ENCODE data around the gene GRWD1.

The GRWD1 gene

DNA sequence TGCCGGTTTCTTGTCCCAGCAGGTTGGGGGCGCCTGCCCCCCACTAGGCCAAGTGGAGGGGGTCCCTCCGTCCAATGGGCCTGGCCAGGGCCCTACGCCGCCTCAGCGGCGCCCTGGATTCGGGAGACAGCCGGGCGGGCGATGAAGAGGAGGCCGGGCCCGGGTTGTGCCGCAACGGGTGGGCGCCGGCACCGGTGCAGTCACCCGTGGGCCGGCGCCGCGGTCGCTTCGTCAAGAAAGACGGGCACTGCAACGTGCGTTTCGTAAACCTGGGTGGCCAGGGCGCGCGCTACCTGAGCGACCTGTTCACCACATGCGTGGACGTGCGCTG is 15.8 kb downstream of the GRWD1 start:
- no peak for DNase-seq

DNA sequence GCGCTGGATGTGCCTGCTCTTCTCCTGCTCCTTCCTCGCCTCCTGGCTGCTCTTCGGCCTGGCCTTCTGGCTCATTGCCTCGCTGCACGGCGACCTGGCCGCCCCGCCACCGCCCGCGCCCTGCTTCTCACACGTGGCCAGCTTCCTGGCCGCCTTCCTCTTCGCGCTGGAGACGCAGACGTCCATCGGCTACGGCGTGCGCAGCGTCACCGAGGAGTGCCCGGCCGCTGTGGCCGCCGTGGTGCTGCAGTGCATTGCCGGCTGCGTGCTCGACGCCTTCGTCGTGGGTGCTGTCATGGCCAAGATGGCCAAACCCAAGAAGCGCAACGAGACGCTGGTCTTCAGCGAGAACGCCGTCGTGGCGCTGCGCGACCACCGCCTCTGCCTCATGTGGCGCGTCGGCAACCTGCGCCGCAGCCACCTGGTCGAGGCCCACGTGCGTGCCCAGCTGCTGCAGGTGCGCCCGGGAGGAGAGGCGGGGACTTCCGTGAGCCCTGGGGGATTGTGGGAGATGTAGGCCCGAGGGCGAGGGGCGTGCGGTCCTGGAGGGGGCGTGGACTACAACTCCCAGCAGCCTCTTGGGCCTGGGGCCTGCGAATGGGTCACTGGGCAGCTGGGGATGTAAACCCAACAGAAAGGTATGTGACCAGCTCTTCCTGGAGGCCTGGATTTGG is 16.3 kb downstream of the GRWD1 start:
- DNase-seq = no peak

GRCh38 chr19:48465215-48465614 is 19.4 kb downstream of the GRWD1 start:
- DNase-seq = no peak

- peak in 1 of 2 experiments; percentile 42 for DNase-seq
Observed at GRCh38 chr19:48466561-48467325, 21.0 kb downstream of the GRWD1 start.

DNA sequence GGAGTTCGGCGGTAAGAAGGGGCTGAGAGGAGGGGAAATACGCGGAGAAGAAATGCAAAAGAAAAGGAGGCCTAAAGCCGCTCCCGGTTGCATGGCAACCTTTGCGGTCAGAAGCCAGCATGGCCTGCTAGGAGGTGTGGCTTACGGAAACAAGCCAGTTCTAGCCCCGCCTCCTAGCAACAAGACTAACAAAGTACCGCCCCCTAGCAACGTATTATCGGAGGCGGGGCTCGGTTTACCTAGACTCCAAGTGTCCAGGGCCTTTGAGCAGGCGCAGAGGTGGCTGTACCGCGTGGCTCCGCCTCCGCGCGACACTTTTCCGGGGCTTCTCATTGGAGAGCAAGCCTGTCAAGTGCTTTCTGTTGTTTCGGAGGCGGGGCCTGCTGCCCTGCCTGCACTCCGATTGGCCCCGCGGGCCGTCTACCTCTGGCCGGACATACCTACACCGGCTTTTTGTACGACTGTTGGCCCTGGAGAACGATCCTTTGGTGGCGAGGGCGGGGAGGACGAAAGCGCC is 23.0 kb downstream of the GRWD1 start:
- DNase-seq = peak; percentile 100

DNA sequence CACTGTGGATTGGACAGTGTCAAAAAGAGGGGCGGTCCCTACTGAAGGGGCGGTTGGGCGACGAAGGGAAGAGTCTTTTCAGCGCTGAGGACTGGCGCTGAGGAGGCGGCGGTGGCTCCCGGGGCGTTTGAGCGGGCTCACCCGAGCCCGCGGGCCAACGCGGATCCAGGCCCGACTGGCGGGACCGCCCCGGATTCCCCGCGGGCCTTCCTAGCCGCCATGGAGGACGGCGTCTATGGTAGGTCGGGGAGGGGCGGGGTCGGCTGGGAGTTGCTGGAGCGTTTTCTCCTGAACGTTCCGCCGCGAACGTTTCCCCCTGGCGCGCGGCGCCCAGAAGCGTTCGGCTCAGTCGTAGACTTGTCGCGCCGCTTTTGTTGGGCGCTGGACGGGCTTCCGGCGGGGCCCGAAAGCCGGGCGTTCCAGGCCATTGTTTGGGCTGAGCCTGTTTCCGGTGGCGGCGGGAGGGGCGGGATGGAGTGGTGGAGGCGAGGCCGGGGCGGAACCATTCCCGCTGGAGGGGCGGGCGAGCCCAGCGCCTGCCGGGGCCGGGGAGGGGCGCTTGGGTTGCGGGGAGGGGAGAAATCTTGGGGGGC is 23.6 kb downstream of the GRWD1 start, which contains the start of gene CYTH2:
CYTH2 (plus strand) TSS at position 81 of the 593 bp plus-strand sequence; CDS start at position 220, 139 bp downstream.
- DNase-seq = peak; percentile 59 to 64

- DNase-seq = no peak
Observed at GRCh38 chr19:48469934-48470680, 24.3 kb downstream of the GRWD1 start.

GRCh38 chr19:48470856-48471255 is 25.1 kb downstream of the GRWD1 start:
- DNase-seq = no peak

DNA sequence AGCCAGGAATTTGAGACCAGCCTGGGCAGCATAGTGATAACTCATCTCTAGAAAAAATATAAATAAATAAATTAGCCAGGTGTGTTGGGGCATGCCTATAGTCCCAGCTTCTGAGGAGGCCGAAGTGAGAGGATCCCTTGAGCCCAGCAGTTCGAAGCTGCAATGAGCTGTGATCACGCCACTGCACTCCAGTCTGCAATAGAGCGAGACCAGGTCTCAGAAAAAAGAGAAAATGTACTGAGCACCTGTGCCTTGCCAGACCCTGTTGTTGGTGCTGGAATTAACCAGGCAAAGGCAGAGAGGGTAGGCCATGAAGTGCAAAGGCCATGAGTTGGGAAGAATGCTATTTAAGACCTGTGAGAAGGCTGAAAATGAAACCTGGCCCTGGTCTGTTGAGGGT is 26.1 kb downstream of the GRWD1 start:
- DNase-seq = no peak

GRCh38 chr19:48473161-48473966 is 27.6 kb downstream of the GRWD1 start:
- no peak for DNase-seq

- DNase-seq = no peak
Observed at GRCh38 chr19:48474084-48474592, 28.4 kb downstream of the GRWD1 start.

GRCh38 chr19:48475369-48476068 is 29.7 kb downstream of the GRWD1 start:
- no peak for DNase-seq

DNA sequence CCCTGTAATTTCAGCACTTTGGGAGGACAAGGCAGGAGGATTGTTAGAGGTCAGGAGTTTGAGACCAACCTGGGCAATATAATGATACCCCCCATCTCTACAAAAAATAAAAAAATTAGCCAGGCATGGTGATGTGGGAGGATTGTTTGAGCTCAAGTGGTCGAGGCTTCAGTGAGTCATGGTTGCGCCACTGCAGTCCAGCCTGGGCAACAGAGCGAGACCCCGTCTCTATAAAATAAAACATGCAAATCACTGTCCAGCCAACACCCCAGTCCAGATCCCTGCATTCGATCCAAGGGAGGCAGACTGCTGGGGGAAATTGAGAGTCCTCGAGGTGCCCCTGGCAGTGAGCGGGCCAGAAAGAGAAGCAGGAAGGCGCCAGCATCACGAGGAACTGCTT is 30.4 kb downstream of the GRWD1 start:
- DNase-seq = no peak

GRCh38 chr19:48477067-48477685 is 31.4 kb downstream of the GRWD1 start:
- no peak for DNase-seq

DNA sequence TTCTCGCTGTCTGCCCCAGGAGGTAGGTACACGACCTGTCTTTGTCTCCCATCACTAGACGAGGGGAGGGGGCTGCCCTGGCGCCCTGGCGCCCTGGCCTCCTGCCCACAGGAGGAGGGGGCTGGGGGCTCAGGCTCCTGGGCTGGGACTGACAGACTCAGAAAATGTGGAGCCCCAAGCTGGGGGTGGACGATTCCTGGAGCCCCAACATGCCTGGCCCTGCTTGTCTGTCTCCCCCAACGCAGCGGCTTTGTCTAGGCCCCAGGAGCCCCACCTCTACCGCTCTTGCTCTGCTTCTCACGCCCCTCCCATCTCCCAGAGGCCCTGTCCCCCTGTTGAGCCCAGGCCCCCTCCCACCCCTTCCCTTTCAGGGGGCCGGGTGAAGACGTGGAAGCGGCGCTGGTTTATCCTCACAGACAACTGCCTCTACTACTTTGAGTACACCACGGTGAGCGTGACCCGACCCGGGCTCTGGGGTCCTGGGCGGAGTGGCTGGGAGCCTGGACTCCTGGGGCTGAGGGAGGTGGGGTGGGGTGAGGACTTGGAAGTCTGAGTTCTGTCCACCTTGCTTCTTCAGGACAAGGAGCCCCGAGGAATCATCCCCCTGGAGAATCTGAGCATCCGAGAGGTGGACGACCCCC is 32.0 kb downstream of the GRWD1 start:
- no peak for DNase-seq

- no peak for DNase-seq
Observed at GRCh38 chr19:48478339-48479256, 32.8 kb downstream of the GRWD1 start.

DNA sequence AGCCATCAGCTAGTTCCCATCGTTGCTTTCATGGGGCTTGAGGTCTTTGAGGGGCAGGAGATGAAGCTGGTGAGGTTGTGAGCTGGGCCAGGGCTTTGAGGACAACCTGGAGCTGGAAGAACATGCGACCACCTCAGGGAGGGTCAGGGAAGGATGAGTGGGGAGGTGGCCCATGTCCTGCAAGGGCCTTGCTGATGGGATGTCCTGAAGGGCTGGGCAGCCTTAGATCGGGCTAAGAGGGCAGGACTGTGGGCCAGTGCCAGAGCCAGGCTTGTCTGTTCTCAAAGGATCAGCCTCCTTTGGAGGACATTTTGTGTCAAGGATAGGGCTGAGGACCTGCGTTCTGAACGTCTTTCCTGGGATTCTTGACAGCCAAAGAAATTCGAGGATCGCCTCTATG is 33.9 kb downstream of the GRWD1 start:
- no peak for DNase-seq

DNA sequence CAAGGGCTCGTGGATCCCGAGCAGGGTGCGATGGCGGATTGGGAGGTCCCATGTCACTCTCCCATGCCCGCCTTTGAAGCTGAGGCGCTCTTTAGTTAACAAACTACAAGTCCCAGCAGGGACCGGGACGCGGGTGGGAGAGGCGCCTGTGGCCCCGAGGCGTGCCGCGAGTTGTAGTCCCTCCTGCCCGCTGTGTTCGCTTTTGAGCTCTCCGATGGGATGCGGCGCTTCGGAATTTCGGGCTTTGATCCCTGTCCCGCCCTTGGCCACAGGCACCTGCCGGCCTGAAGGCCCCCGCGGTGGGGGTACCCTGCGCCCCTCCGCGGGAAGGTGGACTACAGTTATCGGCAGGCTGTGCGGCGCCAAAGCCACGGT is 34.4 kb downstream of the GRWD1 start:
- no peak for DNase-seq

Measured in NCI-H524 (cell line).